SK-N-MC (cell line): ENCODE measurements around the gene MR1.
"Not testable (repeated sequence)": the region's sequence is repeated elsewhere in the genome, so short reads cannot be mapped to it uniquely, and the experiment has no call there.

Source experiments
- EZH2 ChIP-seq: fragments of 200-600 bp; sonication (generic); IDR thresholded peaks from one replicate; pipeline ENCODE4 v1.6.1; 2017; ENCODE audit warnings: antibody characterized with exemption
- POLR2AphosphoS5 ChIP-seq: IDR thresholded peaks from 2 replicates; pipeline ENCODE4 v1.6.1; 2012; ENCODE audit warnings: mild to moderate bottlenecking, low read depth, low read length, borderline replicate concordance

DNA sequence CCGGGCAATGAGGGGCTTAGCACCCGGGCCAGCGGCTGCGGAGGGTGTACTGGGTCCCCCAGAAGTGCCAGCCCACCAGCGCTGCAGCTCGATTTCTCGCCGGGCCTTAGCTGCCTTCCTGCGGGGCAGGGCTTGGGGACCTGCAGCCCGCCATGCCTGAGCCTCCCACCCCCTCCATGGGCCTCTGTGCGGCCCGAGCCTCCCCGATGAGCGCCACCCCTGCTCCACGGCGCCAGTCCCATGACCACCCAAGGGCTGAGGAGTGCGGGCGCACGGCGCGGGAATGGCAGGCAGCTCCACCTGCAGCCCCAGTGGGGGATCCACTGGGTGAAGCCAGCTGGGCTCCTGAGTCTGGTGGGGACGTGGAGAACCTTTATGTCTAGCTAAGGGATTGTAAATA is 12.2 kb downstream of the MR1 start:
- not testable (repeated sequence) for TF ChIP-seq POLR2AphosphoS5, EZH2
